A549 (cell line): ENCODE data around the gene ZNF862. TPM values are rescaled to one million over a fixed set of nuclear protein-coding genes. Genes with fewer than 3 reads are reported as not detected.

Source experiments
- ATAC-seq, 2 experiments: fragments of 200-7000 bp in 1 of 2; fragments of >200 bp in 1 of 2; cut with Nextera tagmentation in 1 of 2; cut with Tn5 transposase in 1 of 2; 3 replicates each; pipeline versions ENCODE4 v1.8.0 to v1.9.1; 2018 to 2020; ENCODE audit warnings: mild to moderate bottlenecking in 1 of 2, moderate library complexity in 1 of 2
- CTCF ChIA-PET: fragments of 300-600 bp; sonication (Branson Sonifier 250); formaldehyde crosslinking; extraction: SDS; loops from one replicate; lab custom pipeline; 2021; ENCODE audit warnings: antibody characterized with exemption, inconsistent platforms; lab: Yijun Ruan, JAX
- POLR2A ChIA-PET: fragments of 350-600 bp; formaldehyde crosslinking; extraction: SDS; loops from one replicate; lab custom pipeline; 2021; ENCODE audit warnings: antibody characterized with exemption, inconsistent platforms; lab: Yijun Ruan, JAX
- DNase-seq, 2 experiments: peaks; one replicate each; pipeline versions ENCODE4 v3.0.0 to v3.0.0-alpha.2; 2011 to 2016; ENCODE audit warnings: low read depth in 1 of 2, low spot score in 1 of 2
- FAIRE-seq: peaks from 2 replicates; lab custom pipeline; 2011; peaks lifted over from hg19 to GRCh38; lab: Jason Lieb, UNC
- H3K27ac ChIP-seq, 2 experiments: fragments of >200 bp; sonication (Bioruptor Twin); formaldehyde crosslinking; 3 replicates each; pipeline ENCODE4 v1.5.1; 2016 to 2017
- H3K4me1 ChIP-seq: fragments of >200 bp; sonication (Bioruptor Twin); formaldehyde crosslinking; 3 replicates; pipeline ENCODE4 v1.6.1; 2016
- H3K4me2 ChIP-seq: fragments of >200 bp; sonication (Bioruptor Twin); formaldehyde crosslinking; 3 replicates; pipeline ENCODE4 v1.6.1; 2016
- H3K4me3 ChIP-seq: fragments of >200 bp; sonication (Bioruptor Twin); formaldehyde crosslinking; 3 replicates; pipeline ENCODE4 v1.5.1; 2016
- H3K9me3 ChIP-seq: fragments of >200 bp; sonication (Bioruptor Twin); formaldehyde crosslinking; 3 replicates; pipeline ENCODE4 v1.6.1; 2016
- BCL3 ChIP-seq: fragments of >200 bp; sonication (Bioruptor Twin); formaldehyde crosslinking; IDR thresholded peaks from 3 replicates; pipeline ENCODE4 v1.6.1; 2016
- BHLHE40 ChIP-seq: IDR thresholded peaks from 2 replicates; pipeline ENCODE4 v1.6.1; 2012; ENCODE audit warnings: low read depth, low read length, inconsistent platforms
- CBX2 ChIP-seq: fragments of 200-600 bp; sonication (generic); IDR thresholded peaks from 2 replicates; pipeline ENCODE4 v1.6.1; 2016; ENCODE audit warnings: low read depth, mild to moderate bottlenecking, borderline replicate concordance
- E2F6 ChIP-seq: IDR thresholded peaks from 2 replicates; pipeline ENCODE4 v1.6.1; 2012; ENCODE audit warnings: low read depth, borderline replicate concordance
- EHF ChIP-seq: fragments of 250-450 bp; sonication (Bioruptor Pico); IDR thresholded peaks from 2 replicates; pipeline ENCODE4 v1.5.0; 2020; ENCODE audit warnings: mild to moderate bottlenecking
- EHMT2 ChIP-seq: fragments of 200-600 bp; sonication (generic); IDR thresholded peaks from 2 replicates; pipeline ENCODE4 v1.6.1; 2016; ENCODE audit warnings: antibody characterized with exemption, low read depth, mild to moderate bottlenecking, moderate library complexity
- HDAC2 ChIP-seq: fragments of 200-600 bp; sonication (generic); IDR thresholded peaks from 2 replicates; pipeline ENCODE4 v1.6.1; 2016
- HEYL ChIP-seq: fragments of 250-450 bp; sonication (Bioruptor Pico); IDR thresholded peaks from 2 replicates; pipeline ENCODE4 v1.8.0; 2021; ENCODE audit warnings: mild to moderate bottlenecking, moderate library complexity
- MAFK ChIP-seq: fragments of 450-650 bp; IDR thresholded peaks from 2 replicates; pipeline ENCODE4 v1.6.1; 2014; ENCODE audit not compliant: partially characterized antibody
- MAX ChIP-seq: IDR thresholded peaks from 2 replicates; pipeline ENCODE4 v1.6.1; 2012
- MYC ChIP-seq: IDR thresholded peaks from 2 replicates; pipeline ENCODE4 v1.6.1; 2012; ENCODE audit warnings: mild to moderate bottlenecking, inconsistent platforms, low read length, improper control_type of control experiment, borderline replicate concordance
- PBX3 ChIP-seq: IDR thresholded peaks from 2 replicates; pipeline ENCODE4 v1.6.1; 2012
- RAD21 ChIP-seq, 2 experiments: fragments of >200 bp in 1 of 2; sonication (Bioruptor Twin) in 1 of 2; formaldehyde crosslinking in 1 of 2; IDR thresholded peaks in 1 of 2; conservative IDR thresholded peaks in 1 of 2; 2 replicates in 1 of 2; 3 replicates in 1 of 2; pipeline ENCODE4 v1.6.1; 2012 to 2018; ENCODE audit warnings: inconsistent platforms in 1 of 2
- RCOR1 ChIP-seq: fragments of 150-350 bp; IDR thresholded peaks from 2 replicates; pipeline ENCODE4 v1.6.1; 2014; ENCODE audit warnings: antibody characterized with exemption, low read length, low read depth
- RNF2 ChIP-seq: fragments of 200-600 bp; sonication (generic); IDR thresholded peaks from 2 replicates; pipeline ENCODE4 v1.6.1; 2016; ENCODE audit warnings: low read depth, mild to moderate bottlenecking, antibody characterized with exemption, moderate library complexity, borderline replicate concordance
- TP53 ChIP-seq: fragments of 250-450 bp; sonication (Bioruptor Pico); IDR thresholded peaks from 2 replicates; pipeline ENCODE4 v1.5.0; 2021; ENCODE audit warnings: mild to moderate bottlenecking, moderate library complexity
- ZNF302 ChIP-seq: fragments of 250-450 bp; sonication (Bioruptor Pico); IDR thresholded peaks from 2 replicates; pipeline ENCODE4 v1.9.0; 2021; ENCODE audit warnings: inconsistent platforms, mild to moderate bottlenecking, moderate library complexity
- ZSCAN20 ChIP-seq: fragments of 250-450 bp; sonication (Bioruptor Pico); IDR thresholded peaks from 2 replicates; pipeline ENCODE4 v1.8.0; 2022; ENCODE audit warnings: mild to moderate bottlenecking, moderate library complexity
- WGBS: methylation state at CpG from one replicate; pipeline ENCODE4 v1.1.6; 2017; ENCODE audit errors: missing lambda C conversion rate; 5-methylcytosine and 5-hydroxymethylcytosine counted together
- polyA plus RNA-seq, 4 experiments: library from polyadenylated mRNA; depleted of rRNA in 3 of 4; stranded (reverse); fragments of >200 nt; fragmentation: RNase III in 1 of 4; extraction: RNeasy Plus Mini Kit Qiagen cat#74134 plus additional on column Dnase treatment in 1 of 4; gene quantifications; 2 replicates in 3 of 4; 3 replicates in 1 of 4; pipeline ENCODE4 v1.2.3, GENCODE V29; 2011 to 2017

ZNF862 gene
- polyA plus RNA-seq, 2 of the 4 experiments (the other 2 are of a cell fraction): 3.9 to 8.0 TPM

- TF ChIP-seq PBX3 (no peak), EHMT2 (no peak), ZNF302 (no peak), E2F6 (no peak)
Observed at GRCh38 chr7:149866779-149867447, 28.7 kb downstream of the ZNF862 start (continued).

DNA sequence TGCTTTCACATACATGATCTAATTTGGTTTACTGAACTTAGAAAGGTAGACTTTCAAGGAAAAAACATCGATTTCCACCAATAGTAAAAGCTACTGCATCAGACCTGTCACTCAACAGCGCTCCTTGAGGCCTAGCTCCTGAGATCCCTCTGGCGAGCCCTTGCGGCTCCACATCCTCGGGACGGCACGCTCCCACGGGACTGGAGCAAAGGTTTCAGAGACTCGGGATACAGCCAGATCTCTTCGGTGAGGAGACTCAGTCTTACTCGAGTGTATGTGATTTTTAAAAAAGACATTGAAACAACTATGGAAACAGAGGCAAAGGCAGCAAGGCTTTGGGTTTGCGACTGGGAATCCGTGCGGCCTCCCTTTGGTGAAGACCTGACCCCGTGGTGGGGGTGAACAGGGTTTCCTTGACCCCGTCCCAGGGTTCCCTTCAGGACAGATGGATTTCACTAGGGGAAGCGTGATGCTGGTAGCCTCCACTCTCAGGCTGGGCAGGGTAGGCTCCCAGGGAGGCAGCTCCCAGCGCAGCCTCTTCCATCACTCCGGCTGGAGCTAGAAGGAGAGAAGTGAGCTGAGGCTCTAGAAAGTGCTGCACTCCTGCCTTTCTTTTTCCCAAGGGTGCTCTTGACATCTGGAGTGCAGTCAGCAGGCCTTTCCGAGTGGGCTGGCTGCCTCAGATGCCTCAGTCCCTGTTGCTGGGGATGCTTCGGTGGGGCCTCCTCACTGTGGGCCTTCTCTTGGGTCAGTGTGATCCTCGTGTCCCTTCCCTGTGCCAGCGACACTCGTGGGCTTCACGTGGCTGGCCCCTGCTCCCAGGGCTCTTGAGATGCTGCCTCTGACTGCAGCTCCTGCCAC lies 29.8 kb downstream of the ZNF862 start:
- ATAC-seq: no peak
- no peak for DNase-seq
- ChIA-PET POLR2A (interaction anchor here (0.9 kb wide), 1 partner anchor 14 kb away, joined by 4 read pairs; no protein-coding TSS in a partner anchor), CTCF (interaction anchor here (1.3 to 2.1 kb wide), 3 partner anchors 9 to 18 kb away, joined by 5 to 7 read pairs (median 5); no protein-coding TSS in a partner anchor)
- 81% methylated on average over 25 of the region's 25 CpGs for WGBS
- H3K9me3 ChIP-seq: no peaks in the 10 kb centered on the region
- H3K4me3 ChIP-seq: no peak overlapping the region
- no peak overlapping the region for H3K27ac ChIP-seq
- TF ChIP-seq E2F6: no peak
- no peak overlapping the region for H3K4me2 ChIP-seq
- H3K4me1 ChIP-seq: peaks cover 5% of the 10 kb centered on the region; the same call in 1 of the 3 replicates
- FAIRE-seq: no peak

GRCh38 chr7:149868623-149869290 lies 30.6 kb downstream of the ZNF862 start:
- FAIRE-seq: no peak
- no peak for TF ChIP-seq EHF
- no peak for TF ChIP-seq ZNF302
- TF ChIP-seq HDAC2: no peak
- no peak for ATAC-seq
- Histone ChIP-seq H3K4me2 (no peak overlapping the region), H3K4me3 (no peak overlapping the region), H3K4me1 (peaks cover 5% of the 10 kb centered on the region; the same call in 1 of the 3 replicates), H3K27ac (no peak overlapping the region), H3K9me3 (no peaks in the 10 kb centered on the region)
- no peak for DNase-seq
- ChIA-PET CTCF (interaction anchor here (1.3 to 2.1 kb wide), 3 partner anchors 10 to 19 kb away, joined by 5 to 7 read pairs (median 5); no protein-coding TSS in a partner anchor), POLR2A (no interaction called here)
- WGBS: 14% methylated on average over 2 of the region's 7 CpGs

DNA sequence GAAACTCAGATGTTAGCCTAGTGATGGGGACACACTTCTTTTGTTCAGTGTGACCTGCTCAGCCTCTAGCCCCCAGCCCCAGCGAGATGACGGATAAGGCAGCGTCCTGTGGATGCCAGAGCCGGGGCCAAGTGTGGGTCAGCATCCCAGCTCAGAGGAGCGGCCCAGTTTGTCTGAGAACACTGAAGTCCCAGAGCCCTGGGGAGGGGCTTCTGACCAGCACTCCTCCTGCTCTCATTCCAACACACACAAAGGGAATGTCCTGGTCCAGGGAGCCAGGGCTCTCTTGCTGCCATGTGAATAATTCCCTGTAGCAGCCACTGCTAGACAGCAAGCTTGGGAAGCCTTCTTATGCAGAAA lies 31.1 kb downstream of the ZNF862 start:
- Histone ChIP-seq H3K9me3 (no peaks in the 10 kb centered on the region), H3K4me2 (no peak overlapping the region), H3K4me1 (peaks cover 5% of the 10 kb centered on the region; the same call in 1 of the 3 replicates), H3K4me3 (no peak overlapping the region)
- ChIA-PET CTCF (interaction anchor here (0.6 to 1.3 kb wide), 2 partner anchors 10 to 115 kb away, joined by 4 to 5 read pairs; no protein-coding TSS in a partner anchor), POLR2A (no interaction called here)
- DNase-seq (no peak), ATAC-seq (no peak), FAIRE-seq (no peak)
- WGBS: 84% methylated on average over 5 of the region's 5 CpGs
- no peak for TF ChIP-seq MYC
- TF ChIP-seq E2F6: no peak
- TF ChIP-seq TP53: no peak
- no peak for TF ChIP-seq CBX2
- TF ChIP-seq, all 56 proteins: peak for 0
- H3K27ac ChIP-seq: no peak overlapping the region

GRCh38 chr7:149869867-149870266 lies 31.7 kb downstream of the ZNF862 start:
- no peak for DNase-seq
- no peak overlapping the region for H3K4me2 ChIP-seq
- no peak overlapping the region for H3K27ac ChIP-seq
- ChIA-PET CTCF (interaction anchor here (0.6 to 1.6 kb wide), 4 partner anchors 8 to 116 kb away, joined by 4 to 5 read pairs (median 4); no protein-coding TSS in a partner anchor), POLR2A (no interaction called here)
- H3K4me1 ChIP-seq: peaks cover 10% of the 10 kb centered on the region; the same call in 1 of the 3 replicates
- no peaks in the 10 kb centered on the region for H3K9me3 ChIP-seq
- no peak overlapping the region for H3K4me3 ChIP-seq
- WGBS: 75% methylated on average over 6 of the region's 6 CpGs
- no peak for ATAC-seq
- no peak for FAIRE-seq
- TF ChIP-seq ZSCAN20 (no peak), MAX (no peak), RCOR1 (no peak), RNF2 (no peak), RAD21 (conservative IDR thresholded peaks at IDR 0.05 in 1 of 2, IDR thresholded peaks at IDR 0.05 in 1 of 2) (no peak), HEYL (no peak), PBX3 (no peak), BHLHE40 (no peak), BCL3 (no peak), MAFK (no peak)
